Measurements from ENCODE around the gene ABLIM1. TPM values are rescaled to one million over a fixed set of nuclear protein-coding genes. Genes with fewer than 3 reads are reported as not detected.

ABLIM1 gene
- total RNA-seq, 1 donor from 2014 or later: 34.3 TPM

- peak; percentile 30 to 43 for DNase-seq (ENCODE audit: low read depth in 2 of 2)
Observed at GRCh38 chr10:114458955-114459354, 199.1 kb downstream of the ABLIM1 start.

- DNase-seq (ENCODE audit: low read depth in 2 of 2): no peak
Observed at GRCh38 chr10:114458216-114458920, 199.7 kb downstream of the ABLIM1 start.

- no peak for DNase-seq (ENCODE audit: low read depth in 2 of 2)
Observed at GRCh38 chr10:114453576-114453975, 204.5 kb downstream of the ABLIM1 start.

GRCh38 chr10:114448897-114449296 is 209.2 kb downstream of the ABLIM1 start:
- peak in 1 of 2 donors; percentile 67 for DNase-seq (ENCODE audit: low read depth in 2 of 2)

- no peak for DNase-seq (ENCODE audit: low read depth in 2 of 2)
Observed at GRCh38 chr10:114445332-114445731, 212.7 kb downstream of the ABLIM1 start.

GRCh38 chr10:114444819-114445218 is 213.3 kb downstream of the ABLIM1 start:
- DNase-seq (ENCODE audit: low read depth in 2 of 2): no peak

GRCh38 chr10:114442091-114442630 is 215.9 kb downstream of the ABLIM1 start:
- DNase-seq (ENCODE audit: low read depth in 2 of 2): no peak

GRCh38 chr10:114441107-114441506 is 217.0 kb downstream of the ABLIM1 start:
- no peak for DNase-seq (ENCODE audit: low read depth in 2 of 2)

- DNase-seq (ENCODE audit: low read depth in 2 of 2): peak; percentile 25 to 49
Observed at GRCh38 chr10:114437473-114438292, 220.4 kb downstream of the ABLIM1 start.

GRCh38 chr10:114436941-114437340 is 221.1 kb downstream of the ABLIM1 start:
- DNase-seq (ENCODE audit: low read depth in 2 of 2): no peak

GRCh38 chr10:114432566-114433093 is 225.4 kb downstream of the ABLIM1 start:
- no peak for DNase-seq (ENCODE audit: low read depth in 2 of 2)

- DNase-seq (ENCODE audit: low read depth in 2 of 2): no peak
Observed at GRCh38 chr10:114431414-114432135, 226.5 kb downstream of the ABLIM1 start.

GRCh38 chr10:114430688-114431413 is 227.2 kb downstream of the ABLIM1 start:
- no peak for DNase-seq (ENCODE audit: low read depth in 2 of 2)

GRCh38 chr10:114429581-114430335 is 228.3 kb downstream of the ABLIM1 start:
- DNase-seq (ENCODE audit: low read depth in 2 of 2): no peak

- peak in 1 of 2 donors; percentile 38 for DNase-seq (ENCODE audit: low read depth in 2 of 2)
Observed at GRCh38 chr10:114427124-114427852, 230.8 kb downstream of the ABLIM1 start.

GRCh38 chr10:114426476-114426875 is 231.6 kb downstream of the ABLIM1 start:
- DNase-seq (ENCODE audit: low read depth in 2 of 2): no peak

GRCh38 chr10:114420811-114421485 is 237.1 kb downstream of the ABLIM1 start:
- DNase-seq (ENCODE audit: low read depth in 2 of 2): no peak

GRCh38 chr10:114418109-114418508 is 240.0 kb downstream of the ABLIM1 start:
- no peak for DNase-seq (ENCODE audit: low read depth in 2 of 2)
